CD8-positive, alpha-beta memory T cell (primary cell): ENCODE results near the gene BPIFB3. TPM values are rescaled to one million over a fixed set of nuclear protein-coding genes. Genes with fewer than 3 reads are reported as not detected.
A peak's percentile ranks its signal among the peaks of the same experiment; 100 is the strongest.

ENCODE experiments used
- CTCF ChIA-PET: fragments of 350-600 bp; sonication (Branson Sonifier 250); formaldehyde crosslinking; loops from one replicate; lab custom pipeline; 2021; ENCODE audit warnings: antibody characterized with exemption; lab: Charles Lee
- POLR2A ChIA-PET: fragments of 350-600 bp; sonication (Branson Sonifier 250); formaldehyde crosslinking; loops from one replicate; lab custom pipeline; 2021; ENCODE audit warnings: antibody characterized with exemption; lab: Charles Lee
- DNase-seq, 5 donors: peaks; one replicate each; pipeline versions ENCODE4 v3.0.0 to v3.0.0-alpha.2; 2020 to 2022; ENCODE audit warnings: mixed read lengths in 1 of 5
- H3K27ac ChIP-seq: one replicate; pipeline ENCODE4 v1.7.0; 2013; ENCODE audit warnings: low read depth, mild to moderate bottlenecking, low read length, moderate library complexity
- H3K27me3 ChIP-seq: 2 replicates; pipeline ENCODE4 v1.7.0; 2013; ENCODE audit warnings: low read length, mild to moderate bottlenecking; ENCODE audit not compliant: insufficient read depth, poor library complexity, severe bottlenecking
- H3K36me3 ChIP-seq: 2 replicates; pipeline ENCODE4 v1.7.0; 2013; ENCODE audit warnings: mild to moderate bottlenecking, low read length, moderate library complexity; ENCODE audit not compliant: insufficient read depth
- H3K4me1 ChIP-seq: 2 replicates; pipeline ENCODE4 v1.7.0; 2013; ENCODE audit warnings: mild to moderate bottlenecking, low read length, moderate library complexity; ENCODE audit not compliant: insufficient read depth
- H3K4me3 ChIP-seq: 2 replicates; pipeline ENCODE4 v1.7.0; 2013; ENCODE audit warnings: mild to moderate bottlenecking, low read length
- H3K9me3 ChIP-seq: 2 replicates; pipeline ENCODE4 v1.7.0; 2013; ENCODE audit warnings: mild to moderate bottlenecking, low read length
- H3K27ac Mint-ChIP-seq, 8 donors: one replicate each; pipeline ENCODE4 v1.8.0; 2020 to 2021; ENCODE audit warnings: mixed read lengths in 8 of 8, mild to moderate bottlenecking in 6 of 8, inconsistent platforms in 3 of 8, moderate library complexity in 3 of 8
- H3K27me3 Mint-ChIP-seq, 2 donors: one replicate each; pipeline ENCODE4 v1.8.0; 2020 to 2021; ENCODE audit warnings: mixed read lengths in 2 of 2, mild to moderate bottlenecking in 1 of 2, moderate library complexity in 1 of 2
- H3K36me3 Mint-ChIP-seq, 3 donors: one replicate each; pipeline ENCODE4 v1.8.0; 2020 to 2021; ENCODE audit warnings: mixed read lengths in 3 of 3, inconsistent platforms in 1 of 3, mild to moderate bottlenecking in 1 of 3
- H3K4me1 Mint-ChIP-seq, 3 donors: one replicate each; pipeline ENCODE4 v1.8.0; 2020 to 2021; ENCODE audit warnings: mixed read lengths in 3 of 3, inconsistent platforms in 1 of 3, mild to moderate bottlenecking in 1 of 3
- H3K4me3 Mint-ChIP-seq, 7 donors: one replicate each; pipeline ENCODE4 v1.8.0; 2020 to 2021; ENCODE audit warnings: mixed read lengths in 7 of 7, mild to moderate bottlenecking in 6 of 7, moderate library complexity in 4 of 7, inconsistent platforms in 2 of 7
- H3K9me3 Mint-ChIP-seq, 5 donors: one replicate each; pipeline ENCODE4 v1.8.0; 2020 to 2022; ENCODE audit warnings: mixed read lengths in 5 of 5, mild to moderate bottlenecking in 3 of 5, moderate library complexity in 2 of 5, inconsistent platforms in 1 of 5
- polyA plus RNA-seq: library from polyadenylated mRNA; unstranded; fragments of 300-500 nt; fragmentation: Illumina TruSeq; gene quantifications from one replicate; pipeline ENCODE4 v1.2.3, GENCODE V29; 2021
- total RNA-seq, 2 experiments: library from RNA; stranded (reverse); gene quantifications; one replicate each; pipeline ENCODE4 v1.2.3, GENCODE V29; 2021

The BPIFB3 gene, protein sequence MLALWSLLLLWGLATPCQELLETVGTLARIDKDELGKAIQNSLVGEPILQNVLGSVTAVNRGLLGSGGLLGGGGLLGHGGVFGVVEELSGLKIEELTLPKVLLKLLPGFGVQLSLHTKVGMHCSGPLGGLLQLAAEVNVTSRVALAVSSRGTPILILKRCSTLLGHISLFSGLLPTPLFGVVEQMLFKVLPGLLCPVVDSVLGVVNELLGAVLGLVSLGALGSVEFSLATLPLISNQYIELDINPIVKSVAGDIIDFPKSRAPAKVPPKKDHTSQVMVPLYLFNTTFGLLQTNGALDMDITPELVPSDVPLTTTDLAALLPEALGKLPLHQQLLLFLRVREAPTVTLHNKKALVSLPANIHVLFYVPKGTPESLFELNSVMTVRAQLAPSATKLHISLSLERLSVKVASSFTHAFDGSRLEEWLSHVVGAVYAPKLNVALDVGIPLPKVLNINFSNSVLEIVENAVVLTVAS
- total RNA-seq, result not detected
- not detected for polyA plus RNA-seq

DNA sequence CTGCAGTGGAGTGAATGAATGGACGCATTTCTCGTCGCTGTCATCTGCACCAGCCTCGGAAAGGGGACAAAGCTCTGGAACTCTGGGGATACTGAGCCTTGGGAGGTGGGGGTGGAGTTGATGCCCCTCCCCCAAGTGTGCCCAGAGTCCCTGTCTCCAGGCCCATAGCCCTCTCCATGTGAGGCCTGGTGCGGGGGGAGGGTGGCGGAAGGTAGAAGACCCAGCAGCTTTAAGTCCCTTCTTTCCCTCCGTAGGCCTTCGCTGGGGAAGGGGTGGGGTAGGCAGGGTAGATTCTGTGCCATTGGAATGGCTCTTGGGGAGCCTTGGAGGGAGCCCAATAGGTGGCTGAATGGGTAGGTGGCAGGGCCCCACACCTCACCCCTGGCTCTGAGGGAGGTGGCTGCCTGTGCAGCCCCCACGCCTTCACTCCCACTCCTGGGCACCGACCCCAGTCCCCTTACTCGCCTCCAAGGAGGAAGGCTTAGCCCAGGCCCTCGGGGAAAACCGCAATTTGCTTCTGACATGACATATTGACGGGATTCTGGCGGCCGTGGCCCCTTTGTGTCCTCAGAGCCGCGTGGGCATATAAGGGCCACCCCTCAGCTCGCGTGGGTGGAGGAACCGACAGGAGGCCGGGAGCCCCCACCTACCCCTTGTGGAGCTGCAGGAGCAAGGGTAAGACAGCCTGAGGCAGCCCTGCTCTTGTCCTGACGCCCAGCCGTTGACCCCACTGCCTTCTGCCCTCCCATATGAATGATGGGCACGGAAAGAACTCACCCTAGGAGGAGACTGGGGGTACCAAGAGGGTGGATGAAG is at the start of gene BPIFB3:
Gene BPIFB3, plus strand, starts transcription at position 613 of the 816 bp plus-strand sequence. CDS start 1,533 bp downstream, outside the sequence.
- Histone ChIP-seq H3K27me3 (no peaks in the 10 kb centered on the region), H3K4me3 (no peak within 1 kb of the TSS), H3K4me1 (no peaks in the 10 kb centered on the region), H3K27ac (no peak within 1 kb of the TSS), H3K9me3 (no peaks in the 10 kb centered on the region), H3K36me3 (no peaks in the 10 kb centered on the region)
- no peak for DNase-seq
- no peak within 1 kb of the TSS for H3K4me3 Mint-ChIP-seq
- peaks cover 0 to 1% (median 0%) of the 10 kb centered on the region in 3 donors for H3K36me3 Mint-ChIP-seq
- peak within 1 kb of the TSS in 1 of 8 donors; percentile 17 for H3K27ac Mint-ChIP-seq
- H3K9me3 Mint-ChIP-seq, result no peaks in the 10 kb centered on the region
- POLR2A ChIA-PET, result no interaction called here
- peaks cover 0 to 3% of the 10 kb centered on the region in 2 donors for H3K27me3 Mint-ChIP-seq
- CTCF ChIA-PET, result no interaction called here
- no peaks in the 10 kb centered on the region for H3K4me1 Mint-ChIP-seq

DNA sequence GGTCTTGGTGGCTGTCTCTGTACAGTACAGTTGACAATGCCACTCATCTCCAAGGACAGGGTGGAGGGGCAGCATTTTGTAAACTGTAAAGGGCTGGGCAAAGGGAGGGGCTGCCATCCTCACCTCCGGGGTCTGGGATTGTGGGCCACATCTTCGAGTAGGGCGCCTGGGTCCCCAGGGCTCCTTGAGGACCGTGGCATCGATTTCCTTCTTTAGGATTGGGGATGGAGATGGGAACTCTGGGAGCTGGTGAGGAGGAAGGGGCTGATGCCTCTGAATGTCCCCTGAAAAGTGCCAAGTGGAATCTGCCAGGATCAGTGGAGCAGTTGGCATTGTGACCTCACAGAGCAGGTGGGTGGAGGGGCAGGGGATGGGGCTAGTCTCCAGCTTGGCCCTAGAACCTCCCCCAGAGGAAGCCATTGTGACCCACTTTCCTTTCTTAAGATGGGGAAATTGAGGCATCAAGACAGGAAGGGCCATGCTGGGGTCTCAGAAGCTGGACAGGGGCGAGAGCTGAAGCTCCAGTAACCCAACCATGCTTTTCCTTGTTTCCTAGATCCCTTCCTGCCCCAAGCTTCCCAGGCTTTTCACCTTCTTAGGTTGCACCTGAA is 49.5 kb upstream of the BPIFB3 start, which contains the start of gene SUN5:
Gene SUN5, minus strand, starts transcription at position 293 of the 611 bp plus-strand sequence. Its CDS starts 93 bp downstream, at position 200.
- no peak within 1 kb of the TSS for H3K4me3 ChIP-seq
- H3K36me3 ChIP-seq, result no peaks in the 10 kb centered on the region
- peaks cover 0 to 2% (median 0%) of the 10 kb centered on the region in 3 donors for H3K36me3 Mint-ChIP-seq
- H3K27ac ChIP-seq, result no peak within 1 kb of the TSS
- H3K9me3 Mint-ChIP-seq, result peaks cover 0 to 3% (median 0%) of the 10 kb centered on the region in 5 donors
- H3K27me3 Mint-ChIP-seq, result no peaks in the 10 kb centered on the region
- peaks cover 11% of the 10 kb centered on the region for H3K4me1 ChIP-seq
- CTCF ChIA-PET, result interaction anchor here (0.8 to 2.3 kb wide), 10 partner anchors 13 to 207 kb away, joined by 3 to 11 read pairs (median 5); no protein-coding TSS in a partner anchor
- POLR2A ChIA-PET, result no interaction called here
- H3K4me3 Mint-ChIP-seq, result no peak within 1 kb of the TSS
- peaks cover 3 to 18% (median 14%) of the 10 kb centered on the region in 3 donors for H3K4me1 Mint-ChIP-seq
- peak within 1 kb of the TSS in 2 of 8 donors; percentile 17 to 86 for H3K27ac Mint-ChIP-seq
- no peaks in the 10 kb centered on the region for H3K27me3 ChIP-seq
- DNase-seq, result no peak
- H3K9me3 ChIP-seq, result no peaks in the 10 kb centered on the region

DNA sequence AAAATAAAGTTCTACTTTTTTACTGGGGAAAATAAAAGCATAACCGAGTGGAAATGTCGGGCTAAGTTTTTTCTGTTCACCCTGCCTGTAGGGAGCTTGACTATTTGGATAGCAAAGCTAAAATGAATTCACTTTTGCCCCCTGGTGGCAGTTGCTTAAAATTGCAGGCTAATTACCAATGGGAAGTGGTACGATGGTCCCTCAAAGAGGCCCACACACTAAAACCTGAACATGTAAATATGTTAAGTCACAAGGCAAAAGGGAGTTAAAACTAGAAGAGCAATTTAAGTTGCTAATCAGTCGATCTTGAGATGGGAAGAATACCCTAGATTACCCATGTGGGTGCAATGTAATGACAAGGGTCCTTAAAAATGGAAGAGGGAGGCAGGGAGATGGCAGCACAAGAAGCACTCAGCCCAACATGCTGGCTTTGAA is 48.6 kb upstream of the BPIFB3 start:
- no peaks in the 10 kb centered on the region for H3K27me3 Mint-ChIP-seq
- POLR2A ChIA-PET, result no interaction called here
- Histone ChIP-seq H3K27ac (no peak overlapping the region), H3K4me1 (peaks cover 11% of the 10 kb centered on the region), H3K36me3 (no peaks in the 10 kb centered on the region), H3K27me3 (no peaks in the 10 kb centered on the region), H3K9me3 (no peaks in the 10 kb centered on the region), H3K4me3 (no peak overlapping the region)
- H3K9me3 Mint-ChIP-seq, result peaks cover 0 to 3% (median 0%) of the 10 kb centered on the region in 5 donors
- peak in 2 of 5 donors; percentile 21 to 39 for DNase-seq
- no peak overlapping the region for H3K27ac Mint-ChIP-seq
- CTCF ChIA-PET, result interaction anchor here (0.8 to 2.3 kb wide), 10 partner anchors 13 to 208 kb away, joined by 3 to 11 read pairs (median 5); no protein-coding TSS in a partner anchor
- H3K4me3 Mint-ChIP-seq, result no peak overlapping the region
- peaks cover 0 to 2% (median 0%) of the 10 kb centered on the region in 3 donors for H3K36me3 Mint-ChIP-seq
- H3K4me1 Mint-ChIP-seq, result peaks cover 3 to 14% (median 14%) of the 10 kb centered on the region in 3 donors

DNA sequence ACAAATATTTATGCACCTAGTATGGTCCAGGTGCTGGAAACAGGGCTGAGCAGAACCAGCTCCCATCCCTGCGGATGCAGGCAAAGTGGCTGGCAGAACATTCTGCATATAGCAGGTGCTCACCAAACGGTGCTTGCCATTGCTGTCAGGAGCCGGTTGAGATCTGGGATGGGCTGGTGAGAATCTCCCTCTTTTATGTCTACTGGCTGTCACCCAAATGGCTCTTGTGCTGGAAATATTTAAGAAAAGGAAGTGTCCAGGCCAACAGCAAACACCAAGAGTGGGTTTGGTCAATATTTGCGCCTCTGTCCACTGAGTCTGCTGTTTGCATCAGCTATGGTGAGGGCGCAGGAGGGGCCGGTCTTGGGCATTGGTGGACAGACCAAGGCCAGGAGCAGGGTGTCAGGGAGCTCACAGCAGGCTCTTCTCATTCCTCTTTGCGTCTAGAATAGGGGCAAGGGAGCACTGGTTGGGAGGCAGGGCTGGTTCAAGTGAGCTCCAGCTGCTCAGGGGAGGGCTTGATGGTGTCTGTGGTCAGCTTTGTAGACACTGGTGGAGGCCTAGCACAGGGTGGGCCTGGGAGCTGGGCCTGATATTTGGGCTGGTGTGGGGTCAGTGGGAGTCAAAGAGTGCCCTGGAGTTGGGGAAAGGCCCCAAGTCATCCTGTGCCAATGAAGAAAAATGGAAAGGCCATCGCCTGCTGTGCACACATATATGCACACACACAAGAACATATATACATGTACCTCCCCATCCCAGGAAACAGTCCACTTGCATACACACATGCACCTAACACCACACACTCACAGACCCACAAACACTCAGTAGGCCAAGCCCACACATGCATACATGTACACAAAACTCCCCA is 47.6 kb upstream of the BPIFB3 start:
- Histone ChIP-seq H3K27me3 (no peaks in the 10 kb centered on the region), H3K4me3 (no peak overlapping the region), H3K4me1 (peaks cover 11% of the 10 kb centered on the region), H3K27ac (no peak overlapping the region), H3K36me3 (no peaks in the 10 kb centered on the region), H3K9me3 (no peaks in the 10 kb centered on the region)
- CTCF ChIA-PET, result interaction anchor here (1.8 to 2.3 kb wide), 3 partner anchors 61 to 104 kb away, joined by 5 to 11 read pairs (median 10); no protein-coding TSS in a partner anchor
- Mint-ChIP-seq H3K4me1 (peaks cover 3 to 14% (median 10%) of the 10 kb centered on the region in 3 donors), H3K9me3 (peaks cover 0 to 3% (median 0%) of the 10 kb centered on the region in 5 donors), H3K36me3 (peaks cover 0 to 2% (median 0%) of the 10 kb centered on the region in 3 donors), H3K27me3 (peaks cover 0 to 3% of the 10 kb centered on the region in 2 donors), H3K27ac (peak overlapping the region in 1 of 8 donors; percentile 75), H3K4me3 (no peak overlapping the region)
- DNase-seq, result peak in 1 of 5 donors; percentile 7
- POLR2A ChIA-PET, result no interaction called here

DNA sequence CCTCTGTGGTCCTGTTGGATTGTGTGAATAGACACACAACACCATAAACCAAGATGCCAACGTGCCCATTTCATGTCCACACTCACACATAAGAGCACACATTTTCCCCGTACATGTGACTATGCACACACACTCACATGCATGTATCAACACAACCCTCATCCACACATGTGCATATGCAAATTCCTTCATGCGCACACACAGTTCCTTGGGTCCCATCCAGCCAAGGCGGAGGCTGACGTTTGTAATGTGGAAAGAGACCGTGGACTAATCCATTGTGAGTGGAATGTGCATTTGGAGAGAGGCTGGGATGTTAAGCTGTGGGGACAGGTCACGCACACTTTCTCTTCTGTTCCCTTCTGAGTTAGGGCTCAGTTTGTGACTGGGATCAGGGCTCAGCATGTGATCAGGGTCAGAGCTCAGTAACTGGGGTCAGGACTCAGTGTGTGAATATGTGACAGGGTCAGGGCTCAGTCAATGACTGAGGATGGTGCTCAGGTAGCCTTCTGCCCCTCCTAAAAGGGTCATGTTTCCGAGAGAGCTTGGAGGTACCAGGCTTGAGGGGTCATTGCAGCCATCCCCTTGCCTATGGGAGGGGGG is 46.8 kb upstream of the BPIFB3 start:
- Histone ChIP-seq H3K4me3 (no peak overlapping the region), H3K27me3 (no peaks in the 10 kb centered on the region), H3K4me1 (peaks cover 11% of the 10 kb centered on the region), H3K27ac (no peak overlapping the region), H3K36me3 (no peaks in the 10 kb centered on the region), H3K9me3 (no peaks in the 10 kb centered on the region)
- H3K4me1 Mint-ChIP-seq, result peaks cover 2 to 12% (median 8%) of the 10 kb centered on the region in 3 donors
- H3K4me3 Mint-ChIP-seq, result no peak overlapping the region
- peak in 1 of 5 donors; percentile 17 for DNase-seq
- peaks cover 0 to 3% of the 10 kb centered on the region in 2 donors for H3K27me3 Mint-ChIP-seq
- H3K27ac Mint-ChIP-seq, result peak overlapping the region in 1 of 8 donors; percentile 5
- ChIA-PET CTCF (no interaction called here), POLR2A (no interaction called here)
- H3K9me3 Mint-ChIP-seq, result peaks cover 0 to 3% (median 0%) of the 10 kb centered on the region in 5 donors
- H3K36me3 Mint-ChIP-seq, result peaks cover 0 to 2% (median 0%) of the 10 kb centered on the region in 3 donors

DNA sequence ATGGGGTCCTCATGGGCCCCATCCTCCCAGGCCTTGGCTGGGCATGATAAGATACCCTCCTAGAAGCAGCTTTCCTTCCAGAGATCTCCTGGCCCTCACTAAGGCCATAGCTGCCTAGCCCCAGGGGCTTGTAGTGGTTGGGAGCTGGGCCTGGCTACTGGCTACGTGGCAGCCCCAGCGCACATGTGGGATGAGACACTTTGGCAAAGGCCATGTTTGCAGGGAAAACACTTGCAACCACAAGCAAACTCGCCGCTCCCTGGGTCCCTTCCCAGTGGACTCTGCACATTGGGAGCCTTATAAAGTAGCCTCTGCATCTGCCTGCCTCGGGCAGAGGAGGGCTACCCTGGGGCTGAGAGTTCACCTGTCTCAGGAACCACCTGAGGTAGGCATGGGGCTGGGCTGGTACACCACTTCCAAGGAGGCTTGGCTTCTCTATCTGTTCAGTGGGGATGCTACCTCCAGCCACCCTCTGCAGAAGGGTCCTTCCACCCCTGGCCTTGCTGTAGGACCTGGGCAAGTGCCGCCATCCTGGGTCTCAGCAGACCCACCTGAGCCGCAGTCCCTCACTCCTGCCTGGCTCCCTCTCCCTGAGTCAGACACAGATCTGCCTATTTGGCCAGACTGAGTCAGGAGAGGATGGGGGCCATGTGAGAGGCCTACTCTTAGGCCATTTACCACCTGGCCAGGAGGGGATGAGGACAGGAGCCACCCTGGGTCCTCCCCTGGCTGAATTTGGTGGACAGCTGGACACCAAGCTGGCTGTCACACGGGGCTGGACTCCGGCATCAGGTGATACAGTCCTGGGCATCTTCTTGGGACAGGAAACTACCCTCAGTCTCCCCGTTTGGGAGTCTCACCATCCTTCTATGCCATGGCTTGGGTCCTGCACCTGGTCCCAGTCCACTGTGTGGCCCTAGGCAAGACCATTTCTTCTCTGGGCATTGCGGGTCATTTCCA is 46.0 kb upstream of the BPIFB3 start, which contains the start of gene BPIFB2:
Gene BPIFB2, plus strand, starts transcription at position 329 of the 960 bp plus-strand sequence. CDS start 871 bp downstream, outside the sequence.
- Histone ChIP-seq H3K27me3 (no peaks in the 10 kb centered on the region), H3K4me1 (peaks cover 11% of the 10 kb centered on the region), H3K27ac (no peak within 1 kb of the TSS), H3K9me3 (no peaks in the 10 kb centered on the region), H3K4me3 (no peak within 1 kb of the TSS), H3K36me3 (no peaks in the 10 kb centered on the region)
- DNase-seq, result no peak
- H3K27ac Mint-ChIP-seq, result peak within 1 kb of the TSS in 1 of 8 donors; percentile 5
- no peak within 1 kb of the TSS for H3K4me3 Mint-ChIP-seq
- peaks cover 0 to 2% (median 0%) of the 10 kb centered on the region in 3 donors for H3K36me3 Mint-ChIP-seq
- peaks cover 0 to 3% (median 0%) of the 10 kb centered on the region in 5 donors for H3K9me3 Mint-ChIP-seq
- H3K4me1 Mint-ChIP-seq, result peaks cover 0 to 7% (median 5%) of the 10 kb centered on the region in 3 donors
- ChIA-PET CTCF (no interaction called here), POLR2A (no interaction called here)
- peaks cover 0 to 3% of the 10 kb centered on the region in 2 donors for H3K27me3 Mint-ChIP-seq
